T1000 (cell line): ENCODE measurements around the gene RAB8A.

ENCODE experiments used
- DNase-seq: peaks from one replicate; lab custom pipeline; 2025; ENCODE audit warnings: mixed read lengths; lab: John Stamatoyannopoulos, UW

Gene RAB8A

GRCh38 chr19:16111160-16111908 is at the start of gene RAB8A:
Gene RAB8A (plus strand): TSS chr19:16111889. CDS start chr19:16111902, 13 bp downstream.
- DNase-seq = peak; percentile 97

- no peak for DNase-seq
Observed at GRCh38 chr19:16061943-16062342, 49.7 kb upstream of the RAB8A start.

GRCh38 chr19:16062789-16063188 is 48.9 kb upstream of the RAB8A start:
- DNase-seq = no peak

GRCh38 chr19:16064209-16064889 is 47.3 kb upstream of the RAB8A start:
- no peak for DNase-seq

GRCh38 chr19:16066611-16067104 is 45.0 kb upstream of the RAB8A start:
- no peak for DNase-seq

- no peak for DNase-seq
Observed at GRCh38 chr19:16067205-16067938, 44.3 kb upstream of the RAB8A start.

GRCh38 chr19:16068696-16069259 is 42.9 kb upstream of the RAB8A start:
- no peak for DNase-seq

- no peak for DNase-seq
Observed at GRCh38 chr19:16069813-16070365, 41.8 kb upstream of the RAB8A start.

- DNase-seq = no peak
Observed at GRCh38 chr19:16070366-16070990, 41.2 kb upstream of the RAB8A start.

GRCh38 chr19:16071072-16071691 is 40.5 kb upstream of the RAB8A start:
- no peak for DNase-seq

- DNase-seq = no peak
Observed at GRCh38 chr19:16073481-16073880, 38.2 kb upstream of the RAB8A start.

- no peak for DNase-seq
Observed at GRCh38 chr19:16073988-16074387, 37.7 kb upstream of the RAB8A start.

- DNase-seq = no peak
Observed at GRCh38 chr19:16074488-16075365, 37.0 kb upstream of the RAB8A start.

GRCh38 chr19:16075430-16076153 is 36.1 kb upstream of the RAB8A start:
- no peak for DNase-seq

- peak; percentile 66 for DNase-seq
Observed at GRCh38 chr19:16076154-16076957, 35.3 kb upstream of the RAB8A start, which contains the start of gene TPM4. Gene TPM4 (plus strand): TSS chr19:16076495. CDS start chr19:16076566, 71 bp downstream.

GRCh38 chr19:16076958-16077611 is 34.6 kb upstream of the RAB8A start:
- DNase-seq = no peak

- DNase-seq = no peak
Observed at GRCh38 chr19:16077984-16078758, 33.5 kb upstream of the RAB8A start.
